Measurements from ENCODE around the gene EXOG.

DNA sequence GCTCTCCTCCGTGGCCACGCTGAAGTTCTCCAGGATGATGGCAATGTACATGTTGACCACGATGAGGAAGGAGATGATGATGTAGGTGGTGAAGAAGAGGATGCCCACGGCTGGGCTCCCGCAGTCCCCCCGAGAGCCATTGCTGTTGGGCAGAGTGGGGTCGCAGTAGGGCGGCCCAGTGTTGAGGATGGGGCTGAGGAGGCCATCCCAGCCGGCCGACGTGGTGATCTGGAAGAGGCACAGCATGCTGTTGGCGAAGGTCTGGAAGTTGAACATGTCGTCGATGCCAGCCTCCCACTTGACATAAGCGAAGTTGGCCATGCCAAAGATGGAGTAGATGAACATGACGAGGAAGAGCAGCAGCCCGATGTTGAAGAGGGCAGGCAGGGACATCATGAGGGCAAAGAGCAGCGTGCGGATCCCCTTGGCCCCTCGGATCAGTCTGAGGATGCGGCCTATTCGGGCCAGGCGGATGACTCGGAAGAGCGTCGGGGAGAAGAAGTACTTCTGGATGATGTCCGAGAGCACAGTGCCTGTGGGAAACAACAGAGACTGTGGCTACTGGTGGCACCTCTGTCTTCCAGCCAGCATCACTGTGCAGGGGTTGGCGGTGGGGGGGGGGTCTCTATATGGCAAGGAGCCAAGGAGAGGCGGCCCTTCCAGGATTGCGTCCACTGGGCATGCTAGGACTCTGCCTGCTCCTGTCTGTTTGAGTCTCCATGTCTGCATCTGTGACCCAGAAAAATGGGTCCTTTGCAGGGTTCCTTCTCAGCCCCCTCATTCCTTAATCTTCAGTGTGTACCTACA is 55.1 kb downstream of the EXOG start:
- TF ChIP-seq SMC3 (conservative IDR thresholded peaks at IDR 0.05; ENCODE audit: poor library complexity): no peak
- TF ChIP-seq POLR2AphosphoS5 (IDR thresholded peaks at IDR 0.05): no peak
- TF ChIP-seq EZH2 (IDR thresholded peaks at IDR 0.05; ENCODE audit: borderline replicate concordance, insufficient read depth, low read length, poor library complexity, severe bottlenecking): no peak
- TF ChIP-seq, protein P1, sequence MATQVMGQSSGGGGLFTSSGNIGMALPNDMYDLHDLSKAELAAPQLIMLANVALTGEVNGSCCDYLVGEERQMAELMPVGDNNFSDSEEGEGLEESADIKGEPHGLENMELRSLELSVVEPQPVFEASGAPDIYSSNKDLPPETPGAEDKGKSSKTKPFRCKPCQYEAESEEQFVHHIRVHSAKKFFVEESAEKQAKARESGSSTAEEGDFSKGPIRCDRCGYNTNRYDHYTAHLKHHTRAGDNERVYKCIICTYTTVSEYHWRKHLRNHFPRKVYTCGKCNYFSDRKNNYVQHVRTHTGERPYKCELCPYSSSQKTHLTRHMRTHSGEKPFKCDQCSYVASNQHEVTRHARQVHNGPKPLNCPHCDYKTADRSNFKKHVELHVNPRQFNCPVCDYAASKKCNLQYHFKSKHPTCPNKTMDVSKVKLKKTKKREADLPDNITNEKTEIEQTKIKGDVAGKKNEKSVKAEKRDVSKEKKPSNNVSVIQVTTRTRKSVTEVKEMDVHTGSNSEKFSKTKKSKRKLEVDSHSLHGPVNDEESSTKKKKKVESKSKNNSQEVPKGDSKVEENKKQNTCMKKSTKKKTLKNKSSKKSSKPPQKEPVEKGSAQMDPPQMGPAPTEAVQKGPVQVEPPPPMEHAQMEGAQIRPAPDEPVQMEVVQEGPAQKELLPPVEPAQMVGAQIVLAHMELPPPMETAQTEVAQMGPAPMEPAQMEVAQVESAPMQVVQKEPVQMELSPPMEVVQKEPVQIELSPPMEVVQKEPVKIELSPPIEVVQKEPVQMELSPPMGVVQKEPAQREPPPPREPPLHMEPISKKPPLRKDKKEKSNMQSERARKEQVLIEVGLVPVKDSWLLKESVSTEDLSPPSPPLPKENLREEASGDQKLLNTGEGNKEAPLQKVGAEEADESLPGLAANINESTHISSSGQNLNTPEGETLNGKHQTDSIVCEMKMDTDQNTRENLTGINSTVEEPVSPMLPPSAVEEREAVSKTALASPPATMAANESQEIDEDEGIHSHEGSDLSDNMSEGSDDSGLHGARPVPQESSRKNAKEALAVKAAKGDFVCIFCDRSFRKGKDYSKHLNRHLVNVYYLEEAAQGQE (IDR thresholded peaks at IDR 0.05; ENCODE audit: borderline replicate concordance): no peak
- TF ChIP-seq, protein P2, sequence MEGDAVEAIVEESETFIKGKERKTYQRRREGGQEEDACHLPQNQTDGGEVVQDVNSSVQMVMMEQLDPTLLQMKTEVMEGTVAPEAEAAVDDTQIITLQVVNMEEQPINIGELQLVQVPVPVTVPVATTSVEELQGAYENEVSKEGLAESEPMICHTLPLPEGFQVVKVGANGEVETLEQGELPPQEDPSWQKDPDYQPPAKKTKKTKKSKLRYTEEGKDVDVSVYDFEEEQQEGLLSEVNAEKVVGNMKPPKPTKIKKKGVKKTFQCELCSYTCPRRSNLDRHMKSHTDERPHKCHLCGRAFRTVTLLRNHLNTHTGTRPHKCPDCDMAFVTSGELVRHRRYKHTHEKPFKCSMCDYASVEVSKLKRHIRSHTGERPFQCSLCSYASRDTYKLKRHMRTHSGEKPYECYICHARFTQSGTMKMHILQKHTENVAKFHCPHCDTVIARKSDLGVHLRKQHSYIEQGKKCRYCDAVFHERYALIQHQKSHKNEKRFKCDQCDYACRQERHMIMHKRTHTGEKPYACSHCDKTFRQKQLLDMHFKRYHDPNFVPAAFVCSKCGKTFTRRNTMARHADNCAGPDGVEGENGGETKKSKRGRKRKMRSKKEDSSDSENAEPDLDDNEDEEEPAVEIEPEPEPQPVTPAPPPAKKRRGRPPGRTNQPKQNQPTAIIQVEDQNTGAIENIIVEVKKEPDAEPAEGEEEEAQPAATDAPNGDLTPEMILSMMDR (IDR thresholded peaks at IDR 0.05; ENCODE audit: poor library complexity, severe bottlenecking): no peak
- no peak for TF ChIP-seq EP300 (conservative IDR thresholded peaks at IDR 0.05; ENCODE audit: poor library complexity, severe bottlenecking)
- TF ChIP-seq MXI1 (conservative IDR thresholded peaks at IDR 0.05; ENCODE audit: poor library complexity, severe bottlenecking): no peak
- no peak for TF ChIP-seq RAD21 (conservative IDR thresholded peaks at IDR 0.05)
- no peak for TF ChIP-seq TAF1 (IDR thresholded peaks at IDR 0.05; ENCODE audit: low read depth)
